Transverse colon (tissue), 4 donors: ENCODE data around the gene CAMTA1.

Experiments used
- CTCF ChIP-seq, 5 experiments: fragments of 200-600 bp in 3 of 5; fragments of 450-650 bp in 2 of 5; sonication (generic) in 3 of 5; IDR thresholded peaks; 1 replicate in 2 of 5; 2 replicates in 3 of 5; pipeline ENCODE4 v1.5.1; 2016 to 2017; ENCODE audit warnings: antibody characterized with exemption in 5 of 5, inconsistent platforms in 3 of 5, mild to moderate bottlenecking in 2 of 5, moderate library complexity in 1 of 5
- EP300 ChIP-seq: sonication (generic); formaldehyde crosslinking; IDR thresholded peaks from one replicate; pipeline ENCODE4 v1.6.1; 2017; ENCODE audit warnings: antibody characterized with exemption, low read depth
- POLR2A ChIP-seq: fragments of 450-650 bp; IDR thresholded peaks from one replicate; pipeline ENCODE4 v1.6.1; 2016; ENCODE audit warnings: antibody characterized with exemption, mild to moderate bottlenecking, moderate library complexity
- POLR2AphosphoS5 ChIP-seq, 3 donors: sonication (generic); formaldehyde crosslinking; IDR thresholded peaks; one replicate each; pipeline ENCODE4 v1.6.1; 2016; ENCODE audit warnings: antibody characterized with exemption in 3 of 3

GRCh38 chr1:6962996-6963911 is 178.0 kb downstream of the CAMTA1 start:
- TF ChIP-seq CTCF (IDR thresholded peaks at IDR 0.05), result no peak
- no peak for TF ChIP-seq POLR2A
- TF ChIP-seq EP300, result no peak
- no peak for TF ChIP-seq POLR2AphosphoS5 (IDR thresholded peaks at IDR 0.05)
